VCaP (cell line): ENCODE data around the gene CNTNAP4.

Source experiments
- H3K27ac ChIP-seq: fragments of 450-650 bp; 2 replicates; pipeline ENCODE4 v1.5.1; 2017
- CTCF ChIP-seq: fragments of 450-650 bp; conservative IDR thresholded peaks from 2 replicates; pipeline ENCODE4 v1.5.1; 2017; ENCODE audit warnings: mild to moderate bottlenecking, moderate library complexity

CNTNAP4 gene

GRCh38 chr16:76276745-76277438 is at the start of gene CNTNAP4:
CNTNAP4 (plus strand) TSS chr16:76277401; CDS start chr16:76277663, 262 bp downstream.
- TF ChIP-seq CTCF, result no peak
- no peak within 1 kb of the TSS for H3K27ac ChIP-seq

- TF ChIP-seq CTCF, result no peak
- no peak overlapping the region for H3K27ac ChIP-seq
These were observed 48.6 kb upstream of the CNTNAP4 start for GRCh38 chr16:76228546-76229146.

- no peak for TF ChIP-seq CTCF
These were observed 44.5 kb upstream of the CNTNAP4 start for GRCh38 chr16:76232704-76233103.

GRCh38 chr16:76235025-76235424 is 42.2 kb upstream of the CNTNAP4 start:
- no peak for TF ChIP-seq CTCF
- no peak overlapping the region for H3K27ac ChIP-seq

More at GRCh38 chr16:76232704-76233103, 44.5 kb upstream of the CNTNAP4 start:
- no peak overlapping the region for H3K27ac ChIP-seq

GRCh38 chr16:76235426-76235825 is 41.8 kb upstream of the CNTNAP4 start:
- H3K27ac ChIP-seq, result no peak overlapping the region
- TF ChIP-seq CTCF, result no peak

- no peak overlapping the region for H3K27ac ChIP-seq
- TF ChIP-seq CTCF, result no peak
These were observed 39.7 kb upstream of the CNTNAP4 start for GRCh38 chr16:76237471-76237870.

- H3K27ac ChIP-seq, result no peak overlapping the region
- no peak for TF ChIP-seq CTCF
These were observed 35.4 kb upstream of the CNTNAP4 start for GRCh38 chr16:76241755-76242154.
